PC-9 (cell line): ENCODE data around the gene YY2. TPM values are rescaled to one million over a fixed set of nuclear protein-coding genes. Genes with fewer than 3 reads are reported as not detected.

ENCODE experiments used
- Bru-seq: library from RNA; stranded (reverse); fragments of 400-500 nt; gene quantifications from one replicate; lab custom pipeline; 2021; lab: Mats Ljungman, UMichigan
- BruChase-seq, 2 experiments: library from RNA; stranded (reverse); fragments of 400-500 nt; gene quantifications; one replicate each; lab custom pipeline; 2021; lab: Mats Ljungman, UMichigan
- BruUV-seq: library from RNA; stranded (reverse); fragments of 400-500 nt; replicated peaks from 2 replicates; lab custom pipeline; 2021; lab: Mats Ljungman, UMichigan
- CTCF ChIA-PET: fragments of 300-600 bp; sonication (Branson Sonifier 250); formaldehyde crosslinking; loops from one replicate; lab custom pipeline; 2022; ENCODE audit warnings: antibody characterized with exemption; lab: Charles Lee
- POLR2A ChIA-PET: fragments of 300-600 bp; sonication (Branson Sonifier 250); formaldehyde crosslinking; loops from one replicate; lab custom pipeline; 2022; ENCODE audit warnings: antibody characterized with exemption; ENCODE audit not compliant: unreplicated experiment; lab: Charles Lee
- DNase-seq, 2 experiments: peaks; one replicate each; pipeline versions ENCODE4 v3.0.0 to v3.0.0-alpha.2; 2015 to 2022; ENCODE audit warnings: mixed read lengths in 1 of 2
- H2AFZ ChIP-seq: fragments of 200-600 bp; sonication (generic); 2 replicates; pipeline ENCODE4 v1.8.1; 2017; ENCODE audit warnings: antibody characterized with exemption
- H3F3A ChIP-seq: fragments of 200-600 bp; sonication (generic); 2 replicates; pipeline ENCODE4 v1.8.1; 2017; ENCODE audit warnings: antibody characterized with exemption, mild to moderate bottlenecking, low read depth; ENCODE audit not compliant: insufficient read depth
- H3K27ac ChIP-seq: fragments of 200-600 bp; sonication (generic); 2 replicates; pipeline ENCODE4 v1.6.1; 2016; ENCODE audit warnings: mixed run types
- H3K27me3 ChIP-seq: fragments of 200-600 bp; sonication (generic); 2 replicates; pipeline ENCODE4 v1.6.1; 2016; ENCODE audit warnings: low read depth, mixed run types; ENCODE audit not compliant: insufficient read depth
- H3K36me3 ChIP-seq: fragments of 200-600 bp; sonication (generic); 2 replicates; pipeline ENCODE4 v1.6.1; 2016; ENCODE audit warnings: low read depth, mixed run types
- H3K4me1 ChIP-seq: fragments of 200-600 bp; sonication (generic); replicated peaks from 2 replicates; pipeline ENCODE4 v1.6.1; 2016; ENCODE audit warnings: mixed run types; ENCODE audit not compliant: insufficient read depth
- H3K4me2 ChIP-seq: fragments of 200-600 bp; sonication (generic); 2 replicates; pipeline ENCODE4 v1.6.1; 2017; ENCODE audit warnings: mixed run types
- H3K4me3 ChIP-seq: fragments of 200-600 bp; sonication (generic); 2 replicates; pipeline ENCODE4 v1.6.1; 2016; ENCODE audit warnings: mixed run types
- H3K79me2 ChIP-seq: fragments of 200-600 bp; sonication (generic); 2 replicates; pipeline ENCODE4 v1.6.1; 2017; ENCODE audit warnings: low read depth, mixed run types
- H3K9me2 ChIP-seq: fragments of 200-600 bp; sonication (generic); 2 replicates; pipeline ENCODE4 v1.8.1; 2017; ENCODE audit warnings: mild to moderate bottlenecking; ENCODE audit not compliant: insufficient read depth
- H3K9me3 ChIP-seq: fragments of 200-600 bp; sonication (generic); 2 replicates; pipeline ENCODE4 v1.8.1; 2016; ENCODE audit warnings: low read depth; ENCODE audit not compliant: insufficient read depth
- H4K20me1 ChIP-seq: fragments of 200-600 bp; sonication (generic); 2 replicates; pipeline ENCODE4 v1.8.1; 2017; ENCODE audit not compliant: insufficient read depth
- CTCF ChIP-seq: fragments of 200-600 bp; sonication (generic); conservative IDR thresholded peaks from 2 replicates; pipeline ENCODE4 v1.6.1; 2017; ENCODE audit warnings: mixed run types, antibody characterized with exemption, mild to moderate bottlenecking, moderate library complexity
- EZH2 ChIP-seq: fragments of 200-600 bp; sonication (generic); IDR thresholded peaks from 2 replicates; pipeline ENCODE4 v1.8.0; 2017; ENCODE audit warnings: antibody characterized with exemption, low read depth
- intact Hi-C: fragments of 100-400 bp; cut with micrococcal nuclease; formaldehyde crosslinking; loops from one replicate; pipeline ENCODE4 v1.10.0; 2022; ENCODE audit not compliant: unreplicated experiment
- long read RNA-seq: library from polyadenylated mRNA; stranded (forward); transcript quantifications from one replicate; pipeline ENCODE4 v2.0.0, GENCODE V29; 2022
- total RNA-seq: library from RNA; stranded (reverse); gene quantifications from 2 replicates; pipeline ENCODE4 v1.2.3, GENCODE V29; 2021

The YY2 gene
- total RNA-seq (2.0 and 2.1 TPM in 2 replicates), Bru-seq, nascent RNA (percentile 63 among the genes with signal in this experiment), BruChase-seq, experiment 1, labeled RNA remaining after a 2-hour chase (percentile 71 among the genes with signal in this experiment), BruChase-seq, experiment 2, labeled RNA remaining after a 6-hour chase (percentile 69 among the genes with signal in this experiment)
- long read RNA-seq = 0 reads

- Histone ChIP-seq H2AFZ (no peak within 1 kb of the TSS), H4K20me1 (no peaks in the 10 kb centered on the region), H3K79me2 (no peaks in the 10 kb centered on the region), H3K4me2 (no peak within 1 kb of the TSS), H3K27me3 (no peaks in the 10 kb centered on the region), H3K4me1 (no peaks in the 10 kb centered on the region), H3K9me3 (no peaks in the 10 kb centered on the region), H3F3A (no peaks in the 10 kb centered on the region), H3K9me2 (no peaks in the 10 kb centered on the region), H3K4me3 (no peak within 1 kb of the TSS), H3K36me3 (no peaks in the 10 kb centered on the region), H3K27ac (no peak within 1 kb of the TSS)
- DNase-seq = no peak
- CTCF ChIA-PET = no interaction called here
- intact Hi-C loops = no loop called here
- POLR2A ChIA-PET = no interaction called here
- BruUV-seq = no TSS peak
- TF ChIP-seq EZH2 (no peak), CTCF (no peak)
Measured at GRCh38 chrX:21855937-21856415, at the start of gene YY2. Gene YY2 (plus strand): TSS chrX:21855987. CDS start chrX:21856485, 498 bp downstream.

GRCh38 chrX:21806691-21807090 is 49.1 kb upstream of the YY2 start:
- DNase-seq = peak in 1 of 2 experiments; percentile 45
- Histone ChIP-seq H3K79me2 (no peaks in the 10 kb centered on the region), H3K4me2 (no peak overlapping the region), H3K4me3 (no peak overlapping the region), H3K9me3 (no peaks in the 10 kb centered on the region), H3K36me3 (no peaks in the 10 kb centered on the region), H3K27me3 (no peaks in the 10 kb centered on the region), H3K4me1 (no peaks in the 10 kb centered on the region), H2AFZ (no peak overlapping the region), H3K9me2 (no peaks in the 10 kb centered on the region), H4K20me1 (no peaks in the 10 kb centered on the region), H3K27ac (no peak overlapping the region), H3F3A (no peaks in the 10 kb centered on the region)
- no peak for TF ChIP-seq EZH2
- TF ChIP-seq CTCF = no peak
- intact Hi-C loops = no loop called here
- BruUV-seq = no TSS peak
- CTCF ChIA-PET = interaction anchor here (0.6 kb wide), 1 partner anchor 118 kb away, joined by 4 read pairs; no protein-coding TSS in a partner anchor
- POLR2A ChIA-PET = no interaction called here

- Histone ChIP-seq H3K27me3 (no peaks in the 10 kb centered on the region), H3F3A (no peaks in the 10 kb centered on the region), H3K36me3 (no peaks in the 10 kb centered on the region), H3K27ac (no peak overlapping the region), H3K4me1 (peaks cover 9% of the 10 kb centered on the region; the same call in 1 of the 2 replicates), H3K9me2 (no peaks in the 10 kb centered on the region), H3K79me2 (no peaks in the 10 kb centered on the region), H3K9me3 (no peaks in the 10 kb centered on the region), H3K4me3 (no peak overlapping the region), H4K20me1 (no peaks in the 10 kb centered on the region), H2AFZ (no peak overlapping the region), H3K4me2 (no peak overlapping the region)
- ChIA-PET CTCF (no interaction called here), POLR2A (no interaction called here)
- DNase-seq = peak in 1 of 2 experiments; percentile 33
- intact Hi-C loops = no loop called here
- no peak for TF ChIP-seq EZH2
- no peak for TF ChIP-seq CTCF
- no TSS peak for BruUV-seq
Measured at GRCh38 chrX:21811832-21812231, 44.0 kb upstream of the YY2 start.
